Rectal smooth muscle tissue (tissue), 1 donor: ENCODE data around the gene MSX1.
"Not testable (repeated sequence)": the region's sequence is repeated elsewhere in the genome, so short reads cannot be mapped to it uniquely, and the experiment has no call there.

ENCODE experiments used
- H3K27ac ChIP-seq: one replicate; pipeline ENCODE4 v1.7.0; 2013; ENCODE audit warnings: low read depth, low read length, inconsistent platforms
- H3K27me3 ChIP-seq: one replicate; pipeline ENCODE4 v1.7.0; 2013; ENCODE audit warnings: low read length; ENCODE audit not compliant: control insufficient read depth, insufficient read depth
- H3K36me3 ChIP-seq: one replicate; pipeline ENCODE4 v1.7.0; 2013; ENCODE audit warnings: low read length; ENCODE audit not compliant: control insufficient read depth, insufficient read depth
- H3K4me1 ChIP-seq: one replicate; pipeline ENCODE4 v1.7.0; 2013; ENCODE audit warnings: low read length; ENCODE audit not compliant: control insufficient read depth, insufficient read depth
- H3K4me3 ChIP-seq: one replicate; pipeline ENCODE4 v1.7.0; 2013; ENCODE audit warnings: low read length
- H3K9ac ChIP-seq: one replicate; pipeline ENCODE4 v1.7.0; 2013; ENCODE audit warnings: low read length

MSX1 gene

DNA sequence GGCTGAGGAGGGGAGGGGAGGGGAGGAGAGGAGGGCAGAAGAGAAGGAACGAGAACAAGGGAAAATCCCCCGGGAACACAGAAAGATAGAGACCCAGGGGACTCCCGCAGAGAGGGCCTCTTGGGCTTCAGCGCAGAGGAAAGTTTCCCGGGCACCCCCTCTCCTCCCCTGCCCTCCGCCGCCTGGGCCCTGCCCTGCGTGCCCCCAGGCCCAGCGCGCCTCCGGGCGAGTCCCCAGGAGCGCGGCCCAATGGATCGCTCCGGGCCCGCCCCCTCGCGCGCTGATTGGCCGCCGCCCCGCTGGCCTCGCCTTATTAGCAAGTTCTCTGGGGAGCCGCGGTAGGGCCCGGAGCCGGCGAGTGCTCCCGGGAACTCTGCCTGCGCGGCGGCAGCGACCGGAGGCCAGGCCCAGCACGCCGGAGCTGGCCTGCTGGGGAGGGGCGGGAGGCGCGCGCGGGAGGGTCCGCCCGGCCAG, at the start of gene MSX1:
TSS of gene MSX1 (plus strand) at position 341 of the 474 bp plus-strand sequence. CDS start 235 bp downstream, outside the sequence.
- H3K27me3 ChIP-seq, result peaks cover 72% of the 10 kb centered on the region

GRCh38 chr4:4810092-4810774, 49.2 kb upstream of the MSX1 start:
- Histone ChIP-seq H3K4me1 (no peaks in the 10 kb centered on the region), H3K27ac (no peak overlapping the region), H3K36me3 (no peaks in the 10 kb centered on the region), H3K27me3 (no peaks in the 10 kb centered on the region), H3K4me3 (no peak overlapping the region), H3K9ac (no peak overlapping the region)

More for the DNA sequence above, at the start of gene MSX1:
- Histone ChIP-seq H3K36me3 (no peaks in the 10 kb centered on the region), H3K4me3 (peak within 1 kb of the TSS; percentile 70), H3K4me1 (no peaks in the 10 kb centered on the region), H3K9ac (no peak within 1 kb of the TSS), H3K27ac (no peak within 1 kb of the TSS)

GRCh38 chr4:4810778-4811177, 48.7 kb upstream of the MSX1 start:
- no peaks in the 10 kb centered on the region for H3K27me3 ChIP-seq
- no peaks in the 10 kb centered on the region for H3K36me3 ChIP-seq
- H3K4me1 ChIP-seq, result no peaks in the 10 kb centered on the region
- no peak overlapping the region for H3K27ac ChIP-seq
- no peak overlapping the region for H3K9ac ChIP-seq
- no peak overlapping the region for H3K4me3 ChIP-seq

GRCh38 chr4:4812145-4812794, 47.2 kb upstream of the MSX1 start:
- Histone ChIP-seq H3K27ac (no peak overlapping the region), H3K4me1 (no peaks in the 10 kb centered on the region), H3K4me3 (no peak overlapping the region), H3K27me3 (no peaks in the 10 kb centered on the region), H3K36me3 (no peaks in the 10 kb centered on the region), H3K9ac (no peak overlapping the region)

GRCh38 chr4:4818415-4819212, 40.9 kb upstream of the MSX1 start:
- Histone ChIP-seq H3K4me3 (no peak overlapping the region), H3K9ac (no peak overlapping the region), H3K36me3 (no peaks in the 10 kb centered on the region), H3K27me3 (no peaks in the 10 kb centered on the region), H3K4me1 (no peaks in the 10 kb centered on the region), H3K27ac (no peak overlapping the region)

DNA sequence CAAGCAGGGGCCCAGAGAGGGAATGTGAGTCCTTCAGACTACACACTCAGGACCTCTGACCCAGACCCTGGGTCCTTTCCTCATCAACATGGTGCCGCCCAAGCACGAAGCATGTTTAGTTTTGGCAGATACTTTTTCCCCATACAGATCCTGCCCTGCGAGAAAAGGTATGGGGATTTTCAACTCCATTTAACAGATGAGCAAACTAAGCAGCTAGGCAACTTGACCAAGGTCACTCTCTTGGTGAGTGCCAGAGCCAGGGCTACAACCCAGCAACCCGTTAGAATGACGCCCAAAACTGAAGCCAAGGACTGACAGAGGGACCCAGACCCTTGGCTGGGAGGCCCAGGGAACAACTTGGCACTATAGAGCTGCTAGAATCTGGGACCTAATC, 40.3 kb upstream of the MSX1 start:
- Histone ChIP-seq H3K4me1 (no peaks in the 10 kb centered on the region), H3K36me3 (no peaks in the 10 kb centered on the region), H3K9ac (no peak overlapping the region), H3K27ac (no peak overlapping the region), H3K27me3 (no peaks in the 10 kb centered on the region), H3K4me3 (no peak overlapping the region)

GRCh38 chr4:4820261-4820660, 39.2 kb upstream of the MSX1 start:
- no peak overlapping the region for H3K9ac ChIP-seq

DNA sequence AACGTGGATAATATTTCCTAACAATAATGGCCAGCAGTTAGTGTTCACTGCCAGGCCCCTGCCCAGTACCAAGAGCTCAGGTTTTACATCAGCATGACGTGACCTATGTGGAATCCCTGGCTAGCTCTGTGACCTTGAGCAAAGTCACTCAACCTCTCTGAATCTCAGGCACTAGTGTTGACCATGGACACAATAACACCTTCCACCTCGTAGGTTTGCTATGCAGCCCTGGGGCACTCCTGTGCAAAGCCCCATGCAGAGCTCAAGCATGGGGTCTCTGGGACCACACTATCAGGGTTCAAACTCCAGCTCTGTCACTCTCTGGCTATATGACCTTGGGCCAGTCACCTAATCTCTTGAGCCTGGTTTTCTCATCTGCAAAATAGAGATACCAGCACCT, 38.7 kb upstream of the MSX1 start:
- no peaks in the 10 kb centered on the region for H3K4me1 ChIP-seq
- no peak overlapping the region for H3K9ac ChIP-seq
- no peaks in the 10 kb centered on the region for H3K27me3 ChIP-seq
- H3K27ac ChIP-seq, result no peak overlapping the region
- no peaks in the 10 kb centered on the region for H3K36me3 ChIP-seq
- H3K4me3 ChIP-seq, result no peak overlapping the region

More at GRCh38 chr4:4820261-4820660, 39.2 kb upstream of the MSX1 start:
- no peaks in the 10 kb centered on the region for H3K4me1 ChIP-seq
- no peak overlapping the region for H3K4me3 ChIP-seq
- no peaks in the 10 kb centered on the region for H3K36me3 ChIP-seq
- no peak overlapping the region for H3K27ac ChIP-seq
- H3K27me3 ChIP-seq, result no peaks in the 10 kb centered on the region

DNA sequence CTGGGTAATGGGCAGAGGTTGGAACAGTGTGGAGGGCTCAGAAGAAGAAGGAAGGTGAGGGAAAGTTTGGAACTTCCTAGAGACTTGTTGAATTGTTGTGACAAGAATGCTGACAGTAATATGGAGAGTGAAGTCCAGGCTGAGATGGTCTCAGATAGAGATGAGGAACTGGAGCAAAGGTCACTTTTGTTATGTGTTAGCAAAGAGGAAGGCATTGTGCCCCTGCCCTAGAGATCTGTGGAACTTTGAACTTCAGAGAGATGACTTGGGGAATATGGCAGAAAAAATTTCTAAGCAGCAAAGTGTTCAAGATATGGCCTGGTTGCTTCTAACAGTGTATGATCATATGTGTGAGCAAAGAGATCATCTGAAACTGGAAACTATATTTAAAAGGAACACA, 37.9 kb upstream of the MSX1 start:
- Histone ChIP-seq H3K36me3 (no peaks in the 10 kb centered on the region), H3K9ac (no peak overlapping the region), H3K27me3 (no peaks in the 10 kb centered on the region), H3K4me1 (no peaks in the 10 kb centered on the region), H3K27ac (no peak overlapping the region), H3K4me3 (no peak overlapping the region)

DNA sequence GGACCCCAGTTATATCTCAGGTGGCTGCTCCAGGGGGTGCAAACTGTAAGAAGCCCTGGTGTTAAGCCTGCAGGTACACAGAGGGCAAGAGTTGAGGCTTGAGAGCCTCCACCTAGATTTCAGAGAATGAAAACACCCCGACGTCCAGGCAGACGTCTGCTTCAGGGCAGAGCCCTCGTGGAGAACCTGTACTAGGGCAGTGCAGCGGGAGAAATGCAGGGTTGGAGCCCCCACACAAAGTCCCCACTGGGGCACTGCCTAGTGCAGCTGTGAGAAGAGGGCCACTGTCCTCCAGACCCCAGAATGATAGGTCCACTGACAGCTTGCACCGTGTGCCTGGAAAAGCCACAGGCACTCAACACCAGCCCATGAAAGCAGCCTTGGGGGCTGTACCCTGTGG, 37.2 kb upstream of the MSX1 start:
- H3K4me1 ChIP-seq, H3K4me3 ChIP-seq, H3K27me3 ChIP-seq, H3K27ac ChIP-seq, H3K36me3 ChIP-seq, H3K9ac ChIP-seq: not testable (repeated sequence)

GRCh38 chr4:4823621-4824162, 35.8 kb upstream of the MSX1 start:
- Histone ChIP-seq H3K27me3 (no peaks in the 10 kb centered on the region), H3K36me3 (no peaks in the 10 kb centered on the region), H3K4me3 (no peak overlapping the region), H3K27ac (no peak overlapping the region), H3K4me1 (no peaks in the 10 kb centered on the region), H3K9ac (no peak overlapping the region)

DNA sequence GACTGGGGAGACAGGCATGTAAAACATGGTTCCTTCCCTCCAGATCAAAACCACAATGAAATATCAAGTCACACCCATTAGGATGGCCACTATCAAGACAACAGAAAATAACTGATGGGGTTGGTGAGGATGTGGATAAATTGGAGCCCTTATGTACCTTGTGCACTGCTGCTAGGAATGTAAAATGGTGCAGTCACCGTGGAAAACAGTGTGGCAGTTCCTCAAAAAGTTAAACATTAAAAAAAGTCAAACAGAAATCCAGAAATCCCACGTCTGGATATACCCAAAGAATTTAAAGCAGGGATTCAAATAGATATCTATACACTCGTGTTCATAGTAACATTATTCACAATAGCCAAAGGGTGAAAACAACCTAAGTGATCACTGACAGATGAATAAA, 35.2 kb upstream of the MSX1 start:
- no peak overlapping the region for H3K27ac ChIP-seq
- no peak overlapping the region for H3K9ac ChIP-seq
- no peaks in the 10 kb centered on the region for H3K36me3 ChIP-seq
- no peak overlapping the region for H3K4me3 ChIP-seq
- no peaks in the 10 kb centered on the region for H3K27me3 ChIP-seq
- H3K4me1 ChIP-seq, result no peaks in the 10 kb centered on the region
